SU-DHL-6 (cell line): ENCODE data around the gene PRDM11.

Source experiments
- H2AFZ ChIP-seq: fragments of 200-600 bp; sonication (generic); 2 replicates; pipeline ENCODE4 v1.6.1; 2014; ENCODE audit warnings: low read depth, mild to moderate bottlenecking, moderate library complexity, mixed read lengths, antibody characterized with exemption, low read length; ENCODE audit not compliant: severe bottlenecking
- H3F3A ChIP-seq: fragments of 200-600 bp; shearing (Covaris generic); 2 replicates; pipeline ENCODE4 v1.6.0; 2016; ENCODE audit warnings: antibody characterized with exemption, mild to moderate bottlenecking; ENCODE audit not compliant: insufficient read depth
- H3K27ac ChIP-seq: fragments of 200-600 bp; sonication (generic); 2 replicates; pipeline ENCODE4 v1.5.1; 2016; ENCODE audit warnings: low read depth, mild to moderate bottlenecking, low read length, moderate library complexity, mixed read lengths
- H3K27me3 ChIP-seq: fragments of 200-600 bp; sonication (generic), shearing (Covaris generic); 2 replicates; pipeline ENCODE4 v1.6.0; 2014; ENCODE audit warnings: mild to moderate bottlenecking, low read length
- H3K36me3 ChIP-seq: fragments of 200-600 bp; sonication (generic); 2 replicates; pipeline ENCODE4 v1.6.1; 2014; ENCODE audit warnings: mild to moderate bottlenecking, low read length, mixed read lengths
- H3K4me2 ChIP-seq: fragments of 300-600, 200-600 bp; shearing (Covaris generic), sonication (generic); 2 replicates; pipeline ENCODE4 v1.6.0; 2014; ENCODE audit warnings: low read length, low read depth, mild to moderate bottlenecking; ENCODE audit not compliant: poor library complexity, severe bottlenecking
- H3K4me3 ChIP-seq: fragments of 200-600 bp; sonication (generic); 2 replicates; pipeline ENCODE4 v1.5.1; 2014; ENCODE audit warnings: antibody characterized with exemption, low read length, mild to moderate bottlenecking, mixed read lengths; ENCODE audit not compliant: insufficient read depth, poor library complexity, severe bottlenecking
- H3K79me2 ChIP-seq: fragments of 200-600 bp; sonication (generic); 2 replicates; pipeline ENCODE4 v1.6.1; 2014; ENCODE audit warnings: mild to moderate bottlenecking, low read length, moderate library complexity; ENCODE audit not compliant: insufficient read depth
- H3K9ac ChIP-seq: fragments of 200-600 bp; sonication (generic); 2 replicates; pipeline ENCODE4 v1.7.0; 2014; ENCODE audit warnings: mild to moderate bottlenecking, low read length
- H3K9me2 ChIP-seq: fragments of 200-600 bp; sonication (generic); replicated peaks from 2 replicates; pipeline ENCODE4 v1.6.1; 2014; ENCODE audit warnings: low read length; ENCODE audit not compliant: insufficient read depth
- H3K9me3 ChIP-seq: fragments of 200-600 bp; sonication (generic); 2 replicates; pipeline ENCODE4 v1.6.1; 2014; ENCODE audit warnings: low read length, mixed read lengths; ENCODE audit not compliant: insufficient read depth
- H4K20me1 ChIP-seq: fragments of 200-600 bp; sonication (generic); 2 replicates; pipeline ENCODE4 v1.6.1; 2014; ENCODE audit warnings: low read depth, mild to moderate bottlenecking, antibody characterized with exemption, low read length, moderate library complexity, mixed read lengths
- EZH2phosphoT487 ChIP-seq: fragments of 200-600 bp; sonication (generic), shearing (Covaris generic); conservative IDR thresholded peaks from 2 replicates; pipeline ENCODE4 v1.6.1; 2018; ENCODE audit warnings: mild to moderate bottlenecking, antibody characterized with exemption, low read length, moderate library complexity, mixed read lengths
- TF ChIP-seq, protein P1 (sequence below): fragments of 200-600 bp; sonication (generic); IDR thresholded peaks from one replicate; pipeline ENCODE4 v1.5.1; 2017; ENCODE audit warnings: antibody characterized with exemption, mild to moderate bottlenecking, low read length, moderate library complexity; ENCODE audit not compliant: insufficient read depth, poor library complexity, severe bottlenecking

The PRDM11 gene

DNA sequence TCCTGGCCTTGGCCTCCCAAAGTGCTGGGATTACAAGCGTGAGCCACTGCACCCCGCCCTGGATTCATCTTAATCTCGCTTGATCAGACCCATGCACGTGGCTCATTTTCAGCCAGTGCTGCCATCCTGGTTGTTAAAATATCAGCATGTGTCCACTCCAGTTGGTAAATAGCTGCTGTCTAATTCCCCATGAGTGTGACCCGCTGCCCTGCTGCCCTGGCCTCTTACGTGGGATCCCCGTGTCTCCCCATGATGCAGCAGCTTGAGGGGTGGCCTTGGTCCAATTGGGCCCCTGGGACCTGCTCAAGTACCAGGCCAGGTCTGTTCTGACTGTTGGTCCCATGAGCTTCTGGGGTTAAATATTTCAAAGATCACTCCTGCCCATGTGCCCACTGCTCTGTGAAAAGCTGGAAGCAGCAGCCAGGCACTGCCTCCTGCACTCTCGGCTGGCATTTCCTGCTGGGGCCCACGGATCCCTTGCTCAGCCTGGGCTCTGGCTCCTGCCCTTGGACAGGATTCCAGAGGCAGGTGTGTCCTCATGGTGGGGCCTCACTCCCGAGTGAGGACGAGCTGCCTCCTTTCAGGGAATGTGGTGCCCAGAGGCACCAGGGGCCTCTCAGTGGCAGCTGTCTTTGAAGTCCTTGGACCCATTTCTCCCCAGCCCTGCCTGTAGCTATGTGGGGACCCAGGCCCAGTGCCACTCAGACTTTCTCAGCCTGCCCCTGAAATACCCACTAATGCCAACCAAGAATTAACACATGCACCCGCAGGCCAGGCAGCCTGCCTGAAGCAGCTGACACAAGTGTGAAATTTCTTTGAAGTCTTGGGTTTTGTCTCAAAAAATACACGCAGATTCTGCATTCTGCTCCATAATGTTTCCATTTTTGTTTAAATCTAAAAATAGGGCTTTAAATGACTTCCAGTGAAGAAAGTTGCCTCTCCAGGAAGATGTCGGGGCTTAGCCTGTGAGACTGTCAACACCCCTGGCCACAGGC, 38.1 kb upstream of the PRDM11 start:
- Histone ChIP-seq H3K27me3 (no peaks in the 10 kb centered on the region), H4K20me1 (no peaks in the 10 kb centered on the region), H3K9me3 (no peaks in the 10 kb centered on the region), H3K79me2 (no peaks in the 10 kb centered on the region), H3K4me3 (no peak overlapping the region), H2AFZ (no peak overlapping the region), H3K4me2 (no peak overlapping the region), H3K27ac (no peak overlapping the region), H3K9ac (no peak overlapping the region), H3F3A (no peaks in the 10 kb centered on the region), H3K36me3 (no peaks in the 10 kb centered on the region), H3K9me2 (no peaks in the 10 kb centered on the region)
- no peak for TF ChIP-seq EZH2phosphoT487
- TF ChIP-seq, protein P1, sequence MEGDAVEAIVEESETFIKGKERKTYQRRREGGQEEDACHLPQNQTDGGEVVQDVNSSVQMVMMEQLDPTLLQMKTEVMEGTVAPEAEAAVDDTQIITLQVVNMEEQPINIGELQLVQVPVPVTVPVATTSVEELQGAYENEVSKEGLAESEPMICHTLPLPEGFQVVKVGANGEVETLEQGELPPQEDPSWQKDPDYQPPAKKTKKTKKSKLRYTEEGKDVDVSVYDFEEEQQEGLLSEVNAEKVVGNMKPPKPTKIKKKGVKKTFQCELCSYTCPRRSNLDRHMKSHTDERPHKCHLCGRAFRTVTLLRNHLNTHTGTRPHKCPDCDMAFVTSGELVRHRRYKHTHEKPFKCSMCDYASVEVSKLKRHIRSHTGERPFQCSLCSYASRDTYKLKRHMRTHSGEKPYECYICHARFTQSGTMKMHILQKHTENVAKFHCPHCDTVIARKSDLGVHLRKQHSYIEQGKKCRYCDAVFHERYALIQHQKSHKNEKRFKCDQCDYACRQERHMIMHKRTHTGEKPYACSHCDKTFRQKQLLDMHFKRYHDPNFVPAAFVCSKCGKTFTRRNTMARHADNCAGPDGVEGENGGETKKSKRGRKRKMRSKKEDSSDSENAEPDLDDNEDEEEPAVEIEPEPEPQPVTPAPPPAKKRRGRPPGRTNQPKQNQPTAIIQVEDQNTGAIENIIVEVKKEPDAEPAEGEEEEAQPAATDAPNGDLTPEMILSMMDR, result no peak

GRCh38 chr11:45109400-45109799, 37.0 kb upstream of the PRDM11 start:
- no peaks in the 10 kb centered on the region for H3K27me3 ChIP-seq
- no peak overlapping the region for H3K4me3 ChIP-seq
- H3K79me2 ChIP-seq, result no peaks in the 10 kb centered on the region
- H3K36me3 ChIP-seq, result no peaks in the 10 kb centered on the region
- H2AFZ ChIP-seq, result no peak overlapping the region
- H3K9me3 ChIP-seq, result no peaks in the 10 kb centered on the region
- no peak for TF ChIP-seq EZH2phosphoT487
- TF ChIP-seq, protein P1, result no peak
- H3F3A ChIP-seq, result no peaks in the 10 kb centered on the region
- no peak overlapping the region for H3K9ac ChIP-seq
- no peak overlapping the region for H3K27ac ChIP-seq
- H3K4me2 ChIP-seq, result no peak overlapping the region
- no peaks in the 10 kb centered on the region for H4K20me1 ChIP-seq
- H3K9me2 ChIP-seq, result no peaks in the 10 kb centered on the region

DNA sequence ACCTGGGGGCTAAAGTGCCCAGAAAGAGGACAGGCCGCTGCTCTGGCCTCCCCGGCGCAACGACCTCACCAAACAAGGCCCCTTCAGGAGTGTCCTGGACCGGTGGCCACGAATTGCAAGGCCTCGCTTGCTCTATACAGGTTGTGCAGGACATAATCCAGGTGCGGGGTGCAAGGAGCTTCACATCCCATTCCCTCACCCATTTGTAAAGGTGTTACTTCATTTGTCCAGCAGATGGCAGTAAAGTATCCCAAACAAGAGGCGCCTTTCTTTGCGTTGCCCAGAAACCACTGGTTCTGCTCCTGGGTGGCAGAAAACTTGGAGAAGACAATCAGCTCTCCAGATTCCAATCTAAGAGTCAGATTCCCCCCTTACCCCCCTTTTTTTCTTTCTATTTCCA, 35.9 kb upstream of the PRDM11 start:
- no peaks in the 10 kb centered on the region for H3K36me3 ChIP-seq
- no peak overlapping the region for H3K4me3 ChIP-seq
- no peaks in the 10 kb centered on the region for H3K27me3 ChIP-seq
- H3K9me2 ChIP-seq, result no peaks in the 10 kb centered on the region
- H2AFZ ChIP-seq, result no peak overlapping the region
- H3K9me3 ChIP-seq, result no peaks in the 10 kb centered on the region
- no peak overlapping the region for H3K27ac ChIP-seq
- TF ChIP-seq, protein P1, result no peak
- no peak for TF ChIP-seq EZH2phosphoT487
- no peaks in the 10 kb centered on the region for H4K20me1 ChIP-seq
- no peaks in the 10 kb centered on the region for H3F3A ChIP-seq
- H3K9ac ChIP-seq, result no peak overlapping the region
- H3K79me2 ChIP-seq, result no peaks in the 10 kb centered on the region
- H3K4me2 ChIP-seq, result no peak overlapping the region
